Keratinocyte (primary cell): ENCODE data around the gene LILRB2. TPM values are rescaled to one million over a fixed set of nuclear protein-coding genes. Genes with fewer than 3 reads are reported as not detected.
"Not testable (repeated sequence)": the region's sequence is repeated elsewhere in the genome, so short reads cannot be mapped to it uniquely, and the experiment has no call there.

ENCODE experiments used
- DNase-seq: peaks from one replicate; pipeline ENCODE4 v3.0.0-alpha.2; 2011; ENCODE audit warnings: low read depth, missing footprints, low spot score
- FAIRE-seq: peaks from 2 replicates; lab custom pipeline; 2011; peaks lifted over from hg19 to GRCh38; lab: Jason Lieb, UNC
- H2AFZ ChIP-seq: 2 replicates; pipeline ENCODE4 v1.6.0; 2012; ENCODE audit warnings: low read length, control low read depth, inconsistent platforms; ENCODE audit not compliant: control insufficient read depth
- H3K27ac ChIP-seq: 2 replicates; pipeline ENCODE4 v1.5.1; 2011; ENCODE audit warnings: low read length; ENCODE audit not compliant: control insufficient read depth, insufficient read depth
- H3K27me3 ChIP-seq: 3 replicates; pipeline ENCODE4 v1.6.0; 2011; ENCODE audit warnings: low read length; ENCODE audit not compliant: control insufficient read depth, insufficient read depth; ENCODE audit errors: extremely low read depth
- H3K36me3 ChIP-seq, 2 experiments: 2 replicates in 1 of 2; 3 replicates in 1 of 2; pipeline ENCODE4 v1.5.1; 2011; ENCODE audit warnings: low read length in 2 of 2, mild to moderate bottlenecking in 1 of 2; ENCODE audit not compliant: control insufficient read depth in 2 of 2, insufficient read depth in 2 of 2; ENCODE audit errors: extremely low read depth in 1 of 2
- H3K4me1 ChIP-seq: 3 replicates; pipeline ENCODE4 v1.5.1; 2011; ENCODE audit warnings: low read length; ENCODE audit not compliant: control insufficient read depth, insufficient read depth; ENCODE audit errors: extremely low read depth
- H3K4me2 ChIP-seq: 3 replicates; pipeline ENCODE4 v1.6.0; 2011; ENCODE audit warnings: low read depth, low read length; ENCODE audit not compliant: control insufficient read depth, insufficient read depth; ENCODE audit errors: extremely low read depth
- H3K4me3 ChIP-seq, 3 experiments: fragments of 200-600 bp in 1 of 3; sonication (generic) in 1 of 3; 2 replicates in 2 of 3; 3 replicates in 1 of 3; pipeline ENCODE4 v1.5.1; 2011 to 2016; ENCODE audit warnings: low read length in 3 of 3, mild to moderate bottlenecking in 3 of 3, control low read depth in 2 of 3, inconsistent platforms in 1 of 3, low read depth in 1 of 3, mixed read lengths in 1 of 3, mixed run types in 1 of 3, moderate library complexity in 1 of 3; ENCODE audit not compliant: control insufficient read depth in 2 of 3, insufficient read depth in 2 of 3; ENCODE audit errors: extremely low read depth in 1 of 3
- H3K79me2 ChIP-seq: 2 replicates; pipeline ENCODE4 v1.6.0; 2012; ENCODE audit warnings: low read length; ENCODE audit not compliant: control insufficient read depth, insufficient read depth
- H3K9ac ChIP-seq: 3 replicates; pipeline ENCODE4 v1.6.0; 2011; ENCODE audit warnings: low read length; ENCODE audit not compliant: control insufficient read depth, insufficient read depth; ENCODE audit errors: extremely low read depth
- H3K9me1 ChIP-seq: 3 replicates; pipeline ENCODE4 v1.6.0; 2011; ENCODE audit warnings: low read length; ENCODE audit not compliant: control insufficient read depth, insufficient read depth; ENCODE audit errors: extremely low read depth
- H3K9me3 ChIP-seq: 2 replicates; pipeline ENCODE4 v1.5.1; 2012; ENCODE audit warnings: low read depth, low read length; ENCODE audit not compliant: control insufficient read depth
- H4K20me1 ChIP-seq: 3 replicates; pipeline ENCODE4 v1.6.0; 2011; ENCODE audit warnings: low read length; ENCODE audit not compliant: control insufficient read depth, insufficient read depth; ENCODE audit errors: extremely low read depth
- EZH2 ChIP-seq: IDR thresholded peaks from one replicate; pipeline ENCODE4 v1.6.1; 2012; ENCODE audit warnings: inconsistent platforms, mild to moderate bottlenecking, low read length, moderate library complexity
- dilution Hi-C: fragments of 300-500 bp; cut with MboI; formaldehyde crosslinking; loops from one replicate; pipeline ENCODE4 v1.7.0; 2020; ENCODE audit warnings: low sequenced_read_pairs; ENCODE audit not compliant: extremely low pct_ligation_motif_present
- polyA plus RNA-seq, 5 experiments: library from polyadenylated mRNA; depleted of rRNA in 3 of 5; stranded (reverse) in 3 of 5; stranded (forward) in 1 of 5; unstranded in 1 of 5; fragments of >200 nt; gene quantifications; 1 replicate in 1 of 5; 2 replicates in 3 of 5; 3 replicates in 1 of 5; pipeline versions ENCODE4 v1.2.1 to v1.2.3, GENCODE V29; 2011 to 2012; ENCODE audit warnings: missing spikeins in 2 of 5, low read depth in 1 of 5, low replicate concordance in 1 of 5
- TF ChIP-seq, protein P1 (sequence below), 3 experiments: IDR thresholded peaks in 1 of 3; conservative IDR thresholded peaks in 1 of 3; optimal IDR thresholded peaks in 1 of 3; 2 replicates in 2 of 3; 3 replicates in 1 of 3; pipeline versions ENCODE3 to v1.5.1; 2011; ENCODE audit warnings: low read length in 3 of 3, mild to moderate bottlenecking in 3 of 3, moderate library complexity in 2 of 3, control low read depth in 1 of 3, inconsistent platforms in 1 of 3; ENCODE audit not compliant: insufficient read depth in 2 of 3; ENCODE audit errors: extremely low read depth in 1 of 3

LILRB2 gene
- polyA plus RNA-seq, 1 donor (not counting 4 experiments of a cell fraction or from before 2014, with no cell fraction given), result not detected

DNA sequence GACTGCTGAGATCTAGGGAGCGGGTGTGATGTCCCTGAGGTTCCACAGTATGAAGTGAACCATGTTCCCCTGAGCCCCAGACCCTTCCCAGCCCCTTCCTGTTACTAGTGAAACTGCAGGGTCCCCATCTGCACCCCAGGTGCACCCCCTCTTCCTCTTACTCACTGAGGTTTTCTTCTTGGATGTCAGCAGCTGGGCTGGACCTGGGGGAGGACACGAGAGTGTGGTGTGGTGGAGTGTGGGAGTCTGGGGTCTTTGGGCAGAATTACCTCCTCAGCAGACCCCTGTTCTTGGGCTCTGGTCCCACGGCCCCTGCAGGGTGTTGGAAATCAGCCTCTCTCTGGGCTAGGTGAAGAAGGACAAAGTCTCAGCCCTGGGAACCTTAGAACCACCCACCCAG, 35.0 kb downstream of the LILRB2 start:
- Histone ChIP-seq H3K27me3 (no peaks in the 10 kb centered on the region), H3K36me3 (no peaks in the 10 kb centered on the region), H3K9me3 (no peaks in the 10 kb centered on the region), H3K9me1 (no peaks in the 10 kb centered on the region), H3K4me3 (no peak overlapping the region), H3K4me1 (no peaks in the 10 kb centered on the region), H3K27ac (no peak overlapping the region), H4K20me1 (no peaks in the 10 kb centered on the region), H2AFZ (no peak overlapping the region), H3K9ac (no peak overlapping the region), H3K79me2 (no peaks in the 10 kb centered on the region), H3K4me2 (no peak overlapping the region)
- dilution Hi-C loops, result no loop called here
- FAIRE-seq (no peak), DNase-seq (no peak)
- TF ChIP-seq, protein P1, sequence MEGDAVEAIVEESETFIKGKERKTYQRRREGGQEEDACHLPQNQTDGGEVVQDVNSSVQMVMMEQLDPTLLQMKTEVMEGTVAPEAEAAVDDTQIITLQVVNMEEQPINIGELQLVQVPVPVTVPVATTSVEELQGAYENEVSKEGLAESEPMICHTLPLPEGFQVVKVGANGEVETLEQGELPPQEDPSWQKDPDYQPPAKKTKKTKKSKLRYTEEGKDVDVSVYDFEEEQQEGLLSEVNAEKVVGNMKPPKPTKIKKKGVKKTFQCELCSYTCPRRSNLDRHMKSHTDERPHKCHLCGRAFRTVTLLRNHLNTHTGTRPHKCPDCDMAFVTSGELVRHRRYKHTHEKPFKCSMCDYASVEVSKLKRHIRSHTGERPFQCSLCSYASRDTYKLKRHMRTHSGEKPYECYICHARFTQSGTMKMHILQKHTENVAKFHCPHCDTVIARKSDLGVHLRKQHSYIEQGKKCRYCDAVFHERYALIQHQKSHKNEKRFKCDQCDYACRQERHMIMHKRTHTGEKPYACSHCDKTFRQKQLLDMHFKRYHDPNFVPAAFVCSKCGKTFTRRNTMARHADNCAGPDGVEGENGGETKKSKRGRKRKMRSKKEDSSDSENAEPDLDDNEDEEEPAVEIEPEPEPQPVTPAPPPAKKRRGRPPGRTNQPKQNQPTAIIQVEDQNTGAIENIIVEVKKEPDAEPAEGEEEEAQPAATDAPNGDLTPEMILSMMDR (optimal IDR thresholded peaks at IDR 0.05 in 1 of 3, IDR thresholded peaks at IDR 0.05 in 1 of 3, conservative IDR thresholded peaks at IDR 0.05 in 1 of 3; ENCODE audit: extremely low read depth in 1 of 3, insufficient read depth in 2 of 3, low read length in 3 of 3), result no peak
- TF ChIP-seq EZH2, result no peak

DNA sequence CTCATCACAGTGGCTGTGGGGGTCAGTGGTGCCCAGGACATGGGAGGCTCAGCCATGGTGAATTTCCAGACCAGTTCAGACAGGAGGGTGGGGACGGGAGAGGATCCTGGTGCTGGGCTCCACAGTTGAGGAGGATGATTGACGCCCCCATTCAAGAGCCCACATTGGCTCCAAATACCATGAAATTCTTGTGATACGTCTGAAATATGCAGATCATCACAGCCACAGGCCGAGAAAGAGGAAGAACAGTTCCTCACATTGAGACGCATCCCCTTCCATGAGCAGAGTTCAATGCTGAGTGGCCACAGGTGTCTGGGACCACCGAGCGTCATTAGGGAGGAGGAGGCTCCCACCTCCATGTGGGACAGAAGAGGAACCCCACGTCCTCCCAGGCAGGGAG, 37.1 kb downstream of the LILRB2 start:
- H3K27ac ChIP-seq, H3K9me3 ChIP-seq, DNase-seq, H4K20me1 ChIP-seq, H3K9me1 ChIP-seq, H3K4me2 ChIP-seq, H3K79me2 ChIP-seq, H3K36me3 ChIP-seq, H3K4me3 ChIP-seq, H3K9ac ChIP-seq, FAIRE-seq, dilution Hi-C loops, H3K4me1 ChIP-seq, H2AFZ ChIP-seq, H3K27me3 ChIP-seq: not testable (repeated sequence)

DNA sequence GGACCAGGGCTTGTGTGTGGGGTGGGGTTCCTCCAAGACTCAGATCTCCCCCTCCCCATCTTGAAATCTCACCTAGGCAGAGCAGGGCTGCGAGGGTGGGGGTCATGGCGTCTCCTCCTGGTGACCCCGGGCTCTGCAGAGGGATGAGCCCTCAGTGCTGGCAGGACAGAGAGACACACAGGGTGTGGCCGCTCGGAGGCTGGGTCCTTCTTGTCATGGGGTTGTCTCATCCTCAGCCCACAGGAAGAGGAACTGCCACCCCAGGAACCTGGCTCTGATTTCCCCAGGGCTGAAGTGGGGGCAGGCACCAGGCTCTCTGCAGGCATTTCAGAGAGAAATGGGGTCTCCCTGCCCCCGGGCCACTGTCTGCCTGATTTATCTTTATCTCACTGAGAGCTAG, 38.3 kb downstream of the LILRB2 start, which contains the start of gene LILRA6:
LILRA6 (minus strand) TSS at position 145 of the 400 bp plus-strand sequence.
- H3K36me3 ChIP-seq, H3K4me2 ChIP-seq, H3K4me1 ChIP-seq, H3K27ac ChIP-seq, H3K9me1 ChIP-seq, FAIRE-seq, H3K9ac ChIP-seq, dilution Hi-C loops, DNase-seq, H2AFZ ChIP-seq, H4K20me1 ChIP-seq, H3K79me2 ChIP-seq, H3K27me3 ChIP-seq, H3K4me3 ChIP-seq, H3K9me3 ChIP-seq: not testable (repeated sequence)

DNA sequence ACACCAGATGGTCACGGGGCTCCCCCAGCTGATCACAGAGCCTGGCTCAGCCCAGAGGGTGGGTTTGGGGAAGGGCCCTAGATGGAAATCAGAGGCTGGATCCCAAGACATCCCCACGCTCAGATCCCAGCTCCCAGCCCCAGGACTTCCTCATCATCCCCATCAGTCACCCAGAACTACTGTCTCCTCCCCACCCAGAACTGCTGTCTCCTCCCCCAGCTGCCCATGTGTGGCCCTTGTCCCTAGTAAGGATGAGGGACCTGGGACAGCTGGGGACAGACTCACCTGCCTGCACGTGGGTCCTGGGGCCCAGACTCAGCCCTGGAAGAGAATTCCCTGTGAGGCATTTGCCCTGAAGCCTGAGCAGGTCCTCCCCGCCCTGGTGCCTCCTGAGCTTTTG, 38.7 kb downstream of the LILRB2 start:
- dilution Hi-C loops, H3K9ac ChIP-seq, H3K27ac ChIP-seq, H3K4me3 ChIP-seq, H4K20me1 ChIP-seq, H3K36me3 ChIP-seq, FAIRE-seq, DNase-seq, H2AFZ ChIP-seq, H3K27me3 ChIP-seq, H3K9me1 ChIP-seq, H3K4me1 ChIP-seq, H3K4me2 ChIP-seq, H3K79me2 ChIP-seq, H3K9me3 ChIP-seq: not testable (repeated sequence)
